Stimulated activated CD8-positive, alpha-beta memory T cell treated with anti-CD3 and anti-CD28 coated beads, Interleukin-4, amount 100 ng/mL, for 48 hours (primary cell): Measurements from ENCODE around the gene MTAP.

Source experiments
- DNase-seq: peaks from one replicate; pipeline ENCODE4 v3.0.0-alpha.2; 2020

Gene MTAP

GRCh38 chr9:21974343-21974721 lies 171.9 kb downstream of the MTAP start:
- no peak for DNase-seq

GRCh38 chr9:21974722-21975409 lies 172.4 kb downstream of the MTAP start:
- DNase-seq: peak; percentile 68

- no peak for DNase-seq
Measured at GRCh38 chr9:21976334-21976875, 174.0 kb downstream of the MTAP start.

GRCh38 chr9:21982391-21982790 lies 180.0 kb downstream of the MTAP start:
- DNase-seq: no peak

- DNase-seq: no peak
Measured at GRCh38 chr9:21982861-21983560, 180.6 kb downstream of the MTAP start.

GRCh38 chr9:21983561-21983935 lies 181.1 kb downstream of the MTAP start:
- no peak for DNase-seq

GRCh38 chr9:21984101-21984500 lies 181.7 kb downstream of the MTAP start:
- no peak for DNase-seq

- DNase-seq: no peak
Measured at GRCh38 chr9:21985964-21986667, 183.7 kb downstream of the MTAP start.
